K562 (cell line): Measurements from ENCODE around the gene EFNA2. TPM values are rescaled to one million over a fixed set of nuclear protein-coding genes. Genes with fewer than 3 reads are reported as not detected.

ENCODE experiments used
- IRF2 ChIP-seq: sonication (generic); formaldehyde crosslinking; IDR thresholded peaks from 2 replicates; pipeline ENCODE4 v1.8.1; 2022; ENCODE audit warnings: mild to moderate bottlenecking, missing genetic modification reagents
- RHOXF2B ChIP-seq: fragments of 250-450 bp; sonication (Bioruptor Pico); conservative IDR thresholded peaks from 2 replicates; pipeline ENCODE4 v1.5.1; 2021
- SMARCB1 ChIP-seq: IDR thresholded peaks from 2 replicates; pipeline ENCODE4 v1.6.1; 2011; ENCODE audit warnings: improper control_type of control experiment, low read depth; ENCODE audit not compliant: insufficient read length
- SPI1 ChIP-seq: IDR thresholded peaks from 2 replicates; pipeline ENCODE4 v1.6.1; 2011; ENCODE audit warnings: low read depth, low read length, control low read depth, borderline replicate concordance
- ZNF140 ChIP-seq: fragments of 250-450 bp; sonication (Bioruptor Pico); IDR thresholded peaks from 2 replicates; pipeline ENCODE4 v1.8.0; 2021; ENCODE audit warnings: moderate library complexity, mild to moderate bottlenecking, inconsistent platforms
- ZNF263 ChIP-seq: sonication (generic); formaldehyde crosslinking; IDR thresholded peaks from 2 replicates; pipeline ENCODE4 v1.8.0; 2022; ENCODE audit warnings: mild to moderate bottlenecking, missing genetic modification reagents, borderline replicate concordance
- ZNF584 ChIP-seq: fragments of 200-800 bp; sonication (Bioruptor generic); IDR thresholded peaks from 2 replicates; pipeline ENCODE4 v1.6.1; 2016; ENCODE audit warnings: low read depth, mild to moderate bottlenecking, missing genetic modification characterization, missing compliant biosample characterization
- polyA plus RNA-seq, 8 experiments: library from polyadenylated mRNA; depleted of rRNA in 4 of 8; stranded (reverse) in 5 of 8; unstranded in 3 of 8; fragments of >200 nt; fragmentation: Nextera tagmentation in 2 of 8; fragmentation: Illumina TruSeq in 1 of 8; extraction: Ambion mirVana in 2 of 8; extraction: Trizol in 1 of 8; gene quantifications; 2 replicates each; pipeline versions ENCODE4 v1.2.1 to v1.2.3, GENCODE V29; 2011 to 2014; ENCODE audit warnings: inconsistent platforms in 1 of 8, missing spikeins in 1 of 8
- total RNA-seq, 7 experiments: library from RNA; depleted of rRNA in 6 of 7; stranded (reverse); fragments of >200 nt in 6 of 7; fragmentation: Illumina TruSeq in 2 of 7; extraction: Trizol in 2 of 7; gene quantifications; 2 replicates each; pipeline versions ENCODE4 v1.2.1 to v1.2.3, GENCODE V29; 2011 to 2021; ENCODE audit warnings: low replicate concordance in 1 of 7
- TF ChIP-seq, protein P1 (sequence below): fragments of 250-450 bp; sonication (Bioruptor Pico); IDR thresholded peaks from 2 replicates; pipeline ENCODE4 v1.8.0; 2021; ENCODE audit warnings: borderline replicate concordance, mild to moderate bottlenecking, moderate library complexity; ENCODE audit not compliant: poor library complexity, severe bottlenecking
- TF ChIP-seq, protein P2 (sequence below): fragments of 450-650 bp; IDR thresholded peaks from one replicate; pipeline ENCODE4 v1.6.1; 2018; ENCODE audit warnings: mild to moderate bottlenecking, moderate library complexity; ENCODE audit not compliant: partially characterized antibody
- TF ChIP-seq, protein P3 (sequence below): fragments of 250-450 bp; sonication (Bioruptor Pico); IDR thresholded peaks from 2 replicates; pipeline ENCODE4 v1.8.0; 2021; ENCODE audit warnings: moderate library complexity, mild to moderate bottlenecking, inconsistent platforms
- TF ChIP-seq, protein P4 (sequence below): fragments of 450-650 bp; IDR thresholded peaks from 2 replicates; pipeline ENCODE4 v1.6.1; 2016; ENCODE audit warnings: borderline replicate concordance
- TF ChIP-seq, protein P5 (sequence below): fragments of 150-350 bp; conservative IDR thresholded peaks from 2 replicates; pipeline ENCODE4 v1.6.1; 2014; ENCODE audit warnings: low read length
- TF ChIP-seq, protein P6 (sequence below): fragments of 250-450 bp; sonication (Bioruptor Pico); IDR thresholded peaks from 2 replicates; pipeline ENCODE4 v1.5.0; 2021

Gene EFNA2
- total and polyA plus RNA-seq, 9 of the 15 experiments (the other 6 are each of a cell fraction or from before 2014, with no cell fraction given), result 0.11 to 0.44 (median 0.15) TPM; not detected in 6

DNA sequence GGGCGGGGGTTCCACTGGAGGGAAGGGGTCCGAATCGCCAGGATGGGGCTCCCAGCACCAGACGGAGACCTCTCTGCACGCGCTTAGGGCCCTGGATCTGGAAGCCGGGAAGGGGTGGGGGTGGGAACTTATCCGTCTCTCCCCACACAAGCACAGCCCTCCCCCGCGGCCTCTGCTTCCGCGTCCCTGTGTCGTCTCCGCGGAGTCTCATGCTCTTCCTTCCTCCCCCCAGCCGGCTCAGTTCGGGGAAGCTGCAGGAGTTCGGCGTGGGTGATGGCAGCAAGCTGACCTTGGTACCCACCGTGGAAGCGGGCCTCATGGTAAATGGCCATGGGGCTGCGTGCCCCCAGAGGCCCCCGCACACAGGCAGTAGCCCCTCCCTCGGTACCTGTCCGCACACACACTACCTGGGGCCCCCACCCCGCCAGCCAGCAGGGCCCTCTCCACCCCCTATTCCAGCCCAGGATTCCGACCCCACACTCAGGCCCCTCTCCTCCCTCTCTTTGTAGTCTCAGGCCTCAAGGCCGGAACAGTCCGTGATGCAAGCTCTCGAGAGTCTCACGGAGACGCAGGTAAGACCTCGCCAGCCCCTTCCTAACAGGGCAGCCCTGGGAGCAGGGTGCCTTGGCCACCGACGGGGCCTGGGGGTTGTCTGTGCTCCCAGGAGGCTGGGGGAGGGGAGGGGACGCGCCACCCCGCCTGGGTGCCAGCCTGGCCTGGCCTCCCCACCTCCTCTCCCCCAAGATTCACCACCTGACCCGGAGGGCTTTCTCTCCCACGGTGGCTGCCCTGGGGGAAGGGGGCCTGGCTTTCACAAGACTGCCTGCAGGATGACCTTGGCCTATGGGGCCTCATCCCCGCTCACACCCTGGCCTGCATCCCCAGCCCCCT is 34.1 kb upstream of the EFNA2 start (continued):
- TF ChIP-seq SPI1 (peak; percentile 46; the same call in 1 of the 2 replicates), RHOXF2B (CRISPR knock-in tag) (no peak), ZNF584 (no peak), ZNF263 (CRISPR knock-in tag) (peak; percentile 13; the same call in 1 of the 2 replicates), SMARCB1 (no peak), ZNF140 (CRISPR knock-in tag) (no peak), IRF2 (CRISPR knock-in tag) (no peak)
- TF ChIP-seq, protein P1, sequence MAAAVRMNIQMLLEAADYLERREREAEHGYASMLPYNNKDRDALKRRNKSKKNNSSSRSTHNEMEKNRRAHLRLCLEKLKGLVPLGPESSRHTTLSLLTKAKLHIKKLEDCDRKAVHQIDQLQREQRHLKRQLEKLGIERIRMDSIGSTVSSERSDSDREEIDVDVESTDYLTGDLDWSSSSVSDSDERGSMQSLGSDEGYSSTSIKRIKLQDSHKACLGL, result no peak
- TF ChIP-seq, protein P2, sequence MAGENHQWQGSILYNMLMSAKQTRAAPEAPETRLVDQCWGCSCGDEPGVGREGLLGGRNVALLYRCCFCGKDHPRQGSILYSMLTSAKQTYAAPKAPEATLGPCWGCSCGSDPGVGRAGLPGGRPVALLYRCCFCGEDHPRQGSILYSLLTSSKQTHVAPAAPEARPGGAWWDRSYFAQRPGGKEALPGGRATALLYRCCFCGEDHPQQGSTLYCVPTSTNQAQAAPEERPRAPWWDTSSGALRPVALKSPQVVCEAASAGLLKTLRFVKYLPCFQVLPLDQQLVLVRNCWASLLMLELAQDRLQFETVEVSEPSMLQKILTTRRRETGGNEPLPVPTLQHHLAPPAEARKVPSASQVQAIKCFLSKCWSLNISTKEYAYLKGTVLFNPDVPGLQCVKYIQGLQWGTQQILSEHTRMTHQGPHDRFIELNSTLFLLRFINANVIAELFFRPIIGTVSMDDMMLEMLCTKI, result no peak
- TF ChIP-seq, protein P3, sequence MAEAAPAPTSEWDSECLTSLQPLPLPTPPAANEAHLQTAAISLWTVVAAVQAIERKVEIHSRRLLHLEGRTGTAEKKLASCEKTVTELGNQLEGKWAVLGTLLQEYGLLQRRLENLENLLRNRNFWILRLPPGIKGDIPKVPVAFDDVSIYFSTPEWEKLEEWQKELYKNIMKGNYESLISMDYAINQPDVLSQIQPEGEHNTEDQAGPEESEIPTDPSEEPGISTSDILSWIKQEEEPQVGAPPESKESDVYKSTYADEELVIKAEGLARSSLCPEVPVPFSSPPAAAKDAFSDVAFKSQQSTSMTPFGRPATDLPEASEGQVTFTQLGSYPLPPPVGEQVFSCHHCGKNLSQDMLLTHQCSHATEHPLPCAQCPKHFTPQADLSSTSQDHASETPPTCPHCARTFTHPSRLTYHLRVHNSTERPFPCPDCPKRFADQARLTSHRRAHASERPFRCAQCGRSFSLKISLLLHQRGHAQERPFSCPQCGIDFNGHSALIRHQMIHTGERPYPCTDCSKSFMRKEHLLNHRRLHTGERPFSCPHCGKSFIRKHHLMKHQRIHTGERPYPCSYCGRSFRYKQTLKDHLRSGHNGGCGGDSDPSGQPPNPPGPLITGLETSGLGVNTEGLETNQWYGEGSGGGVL (CRISPR knock-in tag), result no peak
- TF ChIP-seq, protein P4, sequence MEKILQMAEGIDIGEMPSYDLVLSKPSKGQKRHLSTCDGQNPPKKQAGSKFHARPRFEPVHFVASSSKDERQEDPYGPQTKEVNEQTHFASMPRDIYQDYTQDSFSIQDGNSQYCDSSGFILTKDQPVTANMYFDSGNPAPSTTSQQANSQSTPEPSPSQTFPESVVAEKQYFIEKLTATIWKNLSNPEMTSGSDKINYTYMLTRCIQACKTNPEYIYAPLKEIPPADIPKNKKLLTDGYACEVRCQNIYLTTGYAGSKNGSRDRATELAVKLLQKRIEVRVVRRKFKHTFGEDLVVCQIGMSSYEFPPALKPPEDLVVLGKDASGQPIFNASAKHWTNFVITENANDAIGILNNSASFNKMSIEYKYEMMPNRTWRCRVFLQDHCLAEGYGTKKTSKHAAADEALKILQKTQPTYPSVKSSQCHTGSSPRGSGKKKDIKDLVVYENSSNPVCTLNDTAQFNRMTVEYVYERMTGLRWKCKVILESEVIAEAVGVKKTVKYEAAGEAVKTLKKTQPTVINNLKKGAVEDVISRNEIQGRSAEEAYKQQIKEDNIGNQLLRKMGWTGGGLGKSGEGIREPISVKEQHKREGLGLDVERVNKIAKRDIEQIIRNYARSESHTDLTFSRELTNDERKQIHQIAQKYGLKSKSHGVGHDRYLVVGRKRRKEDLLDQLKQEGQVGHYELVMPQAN, result no peak; the same call in 1 of the 2 replicates
- TF ChIP-seq, protein P5, sequence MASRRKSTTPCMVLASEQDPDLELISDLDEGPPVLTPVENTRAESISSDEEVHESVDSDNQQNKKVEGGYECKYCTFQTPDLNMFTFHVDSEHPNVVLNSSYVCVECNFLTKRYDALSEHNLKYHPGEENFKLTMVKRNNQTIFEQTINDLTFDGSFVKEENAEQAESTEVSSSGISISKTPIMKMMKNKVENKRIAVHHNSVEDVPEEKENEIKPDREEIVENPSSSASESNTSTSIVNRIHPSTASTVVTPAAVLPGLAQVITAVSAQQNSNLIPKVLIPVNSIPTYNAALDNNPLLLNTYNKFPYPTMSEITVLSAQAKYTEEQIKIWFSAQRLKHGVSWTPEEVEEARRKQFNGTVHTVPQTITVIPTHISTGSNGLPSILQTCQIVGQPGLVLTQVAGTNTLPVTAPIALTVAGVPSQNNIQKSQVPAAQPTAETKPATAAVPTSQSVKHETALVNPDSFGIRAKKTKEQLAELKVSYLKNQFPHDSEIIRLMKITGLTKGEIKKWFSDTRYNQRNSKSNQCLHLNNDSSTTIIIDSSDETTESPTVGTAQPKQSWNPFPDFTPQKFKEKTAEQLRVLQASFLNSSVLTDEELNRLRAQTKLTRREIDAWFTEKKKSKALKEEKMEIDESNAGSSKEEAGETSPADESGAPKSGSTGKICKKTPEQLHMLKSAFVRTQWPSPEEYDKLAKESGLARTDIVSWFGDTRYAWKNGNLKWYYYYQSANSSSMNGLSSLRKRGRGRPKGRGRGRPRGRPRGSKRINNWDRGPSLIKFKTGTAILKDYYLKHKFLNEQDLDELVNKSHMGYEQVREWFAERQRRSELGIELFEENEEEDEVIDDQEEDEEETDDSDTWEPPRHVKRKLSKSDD, result no peak
- TF ChIP-seq, protein P6, sequence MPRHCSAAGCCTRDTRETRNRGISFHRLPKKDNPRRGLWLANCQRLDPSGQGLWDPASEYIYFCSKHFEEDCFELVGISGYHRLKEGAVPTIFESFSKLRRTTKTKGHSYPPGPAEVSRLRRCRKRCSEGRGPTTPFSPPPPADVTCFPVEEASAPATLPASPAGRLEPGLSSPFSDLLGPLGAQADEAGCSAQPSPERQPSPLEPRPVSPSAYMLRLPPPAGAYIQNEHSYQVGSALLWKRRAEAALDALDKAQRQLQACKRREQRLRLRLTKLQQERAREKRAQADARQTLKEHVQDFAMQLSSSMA (CRISPR knock-in tag), result no peak
